AG09309 (cell line): ENCODE data around the gene ATP2B2.

Experiments
- DNase-seq: peaks from one replicate; pipeline ENCODE4 v3.0.0-alpha.2; 2010; ENCODE audit warnings: low read depth
- H3K4me3 ChIP-seq: 2 replicates; pipeline ENCODE4 v1.5.1; 2011; ENCODE audit warnings: mild to moderate bottlenecking, low read depth, low read length, moderate library complexity; ENCODE audit not compliant: control insufficient read depth
- TF ChIP-seq, protein P1 (sequence below): IDR thresholded peaks from 2 replicates; pipeline ENCODE4 v1.5.1; 2011; ENCODE audit warnings: mild to moderate bottlenecking, low read depth, low read length, inconsistent platforms; ENCODE audit not compliant: insufficient read depth, control insufficient read depth; ENCODE audit errors: missing control alignments

The ATP2B2 gene

DNA sequence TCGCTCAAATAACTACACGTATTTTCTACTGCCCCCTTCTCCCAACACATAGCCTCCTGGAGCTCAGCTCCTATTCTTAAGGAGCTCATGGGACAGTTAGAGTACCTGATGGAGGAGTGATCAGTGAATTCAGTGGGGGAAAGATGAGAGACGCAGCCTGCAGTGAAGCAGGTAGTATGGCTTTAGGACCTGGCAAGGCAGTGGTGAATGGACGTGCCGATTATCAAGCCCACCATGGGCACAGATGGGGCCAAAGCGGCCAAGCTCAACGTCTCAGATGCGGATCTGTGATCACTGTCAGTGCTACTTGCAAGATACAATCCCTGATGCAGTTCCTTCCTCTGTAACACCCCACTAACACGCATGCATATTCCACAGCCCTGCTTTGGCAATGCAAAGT, 45.8 kb upstream of the ATP2B2 start:
- no peak overlapping the region for H3K4me3 ChIP-seq
- DNase-seq: no peak

DNA sequence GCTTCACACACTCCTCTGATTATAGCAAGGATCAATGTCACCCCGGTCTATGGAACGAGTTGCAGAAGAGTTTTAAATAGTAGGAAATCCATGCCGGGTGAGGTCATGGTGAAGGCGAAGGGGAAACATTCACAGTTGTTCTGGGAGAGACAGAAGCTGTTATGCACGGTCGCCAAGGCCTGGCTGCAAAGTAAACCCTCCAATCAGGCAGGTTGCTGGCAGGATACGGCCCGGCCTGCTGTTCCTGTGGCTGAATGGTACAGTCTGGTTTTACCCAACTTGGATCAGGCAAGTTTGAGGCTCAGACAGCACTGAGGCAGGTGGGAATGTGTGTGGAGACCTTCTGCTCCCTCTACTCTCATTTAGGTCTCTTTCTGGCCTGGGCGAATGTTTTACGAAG, 45.3 kb upstream of the ATP2B2 start:
- H3K4me3 ChIP-seq: no peak overlapping the region
- TF ChIP-seq, protein P1, sequence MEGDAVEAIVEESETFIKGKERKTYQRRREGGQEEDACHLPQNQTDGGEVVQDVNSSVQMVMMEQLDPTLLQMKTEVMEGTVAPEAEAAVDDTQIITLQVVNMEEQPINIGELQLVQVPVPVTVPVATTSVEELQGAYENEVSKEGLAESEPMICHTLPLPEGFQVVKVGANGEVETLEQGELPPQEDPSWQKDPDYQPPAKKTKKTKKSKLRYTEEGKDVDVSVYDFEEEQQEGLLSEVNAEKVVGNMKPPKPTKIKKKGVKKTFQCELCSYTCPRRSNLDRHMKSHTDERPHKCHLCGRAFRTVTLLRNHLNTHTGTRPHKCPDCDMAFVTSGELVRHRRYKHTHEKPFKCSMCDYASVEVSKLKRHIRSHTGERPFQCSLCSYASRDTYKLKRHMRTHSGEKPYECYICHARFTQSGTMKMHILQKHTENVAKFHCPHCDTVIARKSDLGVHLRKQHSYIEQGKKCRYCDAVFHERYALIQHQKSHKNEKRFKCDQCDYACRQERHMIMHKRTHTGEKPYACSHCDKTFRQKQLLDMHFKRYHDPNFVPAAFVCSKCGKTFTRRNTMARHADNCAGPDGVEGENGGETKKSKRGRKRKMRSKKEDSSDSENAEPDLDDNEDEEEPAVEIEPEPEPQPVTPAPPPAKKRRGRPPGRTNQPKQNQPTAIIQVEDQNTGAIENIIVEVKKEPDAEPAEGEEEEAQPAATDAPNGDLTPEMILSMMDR: no peak
- DNase-seq: no peak

More for the DNA sequence above, 45.8 kb upstream of the ATP2B2 start:
- TF ChIP-seq, protein P1: no peak

DNA sequence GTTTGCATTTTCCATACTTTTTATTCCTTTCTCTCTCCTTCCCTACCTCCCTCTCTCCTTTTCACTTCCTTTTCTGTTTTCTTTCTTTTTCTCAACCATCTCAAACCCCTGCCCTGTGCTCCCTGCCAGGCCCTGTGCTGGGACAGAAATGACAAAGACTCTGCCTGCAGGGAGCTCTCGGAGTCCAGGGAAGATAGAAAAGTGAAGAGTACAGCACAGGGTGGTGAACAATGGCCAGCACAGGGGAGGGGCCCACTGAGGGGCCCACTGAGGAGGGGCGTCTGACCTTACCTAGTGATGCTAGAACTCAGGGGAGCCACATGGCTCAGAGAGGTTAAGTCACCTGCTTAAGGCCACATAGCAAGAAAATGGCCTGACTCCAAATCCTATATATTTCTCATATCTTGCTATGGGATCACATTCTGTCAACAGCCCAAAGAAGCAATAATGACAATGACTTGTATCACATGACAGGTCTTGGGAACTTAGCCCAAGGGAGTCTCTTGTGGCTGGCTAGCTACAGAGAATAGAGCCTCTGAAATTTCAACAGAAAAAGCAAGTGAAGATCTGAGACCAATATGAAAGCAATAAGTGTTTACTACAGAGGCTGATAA, 44.3 kb upstream of the ATP2B2 start:
- TF ChIP-seq, protein P1: no peak
- H3K4me3 ChIP-seq: no peak overlapping the region
- no peak for DNase-seq

DNA sequence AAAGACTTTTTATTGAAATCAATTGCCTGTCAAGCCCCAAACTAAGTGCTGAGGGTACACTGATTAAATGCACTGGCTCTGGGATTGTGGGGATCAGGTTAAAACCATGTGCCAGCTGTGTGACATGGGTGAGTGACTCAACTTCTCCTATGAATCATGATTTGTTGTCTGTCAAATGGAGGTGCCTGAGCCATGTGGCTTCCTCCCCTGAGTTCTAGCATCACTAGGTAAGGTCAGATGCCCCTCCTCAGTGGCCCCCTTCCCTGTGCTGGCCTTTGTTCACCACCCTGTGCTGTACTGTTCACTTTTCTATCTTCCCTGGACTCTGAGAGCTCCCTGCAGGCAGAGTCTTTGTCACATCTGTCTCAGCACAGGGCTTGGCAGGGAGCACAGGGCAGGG, 43.6 kb upstream of the ATP2B2 start:
- H3K4me3 ChIP-seq: no peak overlapping the region
- TF ChIP-seq, protein P1: no peak
- DNase-seq: no peak

DNA sequence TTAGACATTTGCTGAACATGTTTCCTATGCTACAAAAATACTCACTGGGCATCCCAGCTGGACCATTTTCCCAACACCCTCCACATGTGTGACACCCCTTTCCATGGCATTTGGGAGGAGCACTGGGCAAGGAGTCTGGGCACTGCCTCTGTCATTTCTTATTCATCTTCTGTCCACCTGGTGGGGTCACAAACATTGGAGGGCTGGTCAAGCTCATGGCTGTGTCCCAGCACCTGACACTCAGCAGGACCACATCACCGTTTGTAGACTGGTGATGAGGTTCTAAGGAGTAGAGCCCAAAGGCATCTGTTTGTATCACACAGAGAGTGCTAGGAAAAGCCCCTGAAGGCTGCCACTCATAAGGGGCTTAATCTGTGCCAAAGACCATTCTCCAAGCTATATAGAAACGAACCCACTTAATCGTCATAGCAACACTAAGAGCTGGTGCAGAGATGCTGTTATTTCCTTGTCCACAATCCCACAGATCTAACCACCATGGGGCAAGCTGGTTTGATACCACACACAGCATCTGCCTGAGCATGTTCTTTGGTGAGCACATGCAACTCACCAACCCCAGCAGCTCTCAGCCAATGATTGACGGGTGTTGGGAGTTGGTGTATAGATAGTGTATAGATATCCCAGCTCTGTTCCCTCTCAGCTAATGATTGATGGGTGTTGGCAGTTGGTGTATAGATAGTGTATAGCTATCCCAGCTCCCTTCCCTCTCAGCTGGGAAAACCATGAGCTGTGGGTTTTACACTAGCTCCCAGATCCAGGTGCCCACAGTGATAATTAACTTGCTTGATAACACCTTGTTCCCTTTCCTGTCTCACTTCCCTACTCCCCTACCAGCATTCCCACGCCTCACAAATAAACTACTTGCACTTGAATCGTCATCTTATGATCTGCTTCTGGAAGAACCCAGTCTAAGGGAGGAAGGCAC, 42.7 kb upstream of the ATP2B2 start:
- TF ChIP-seq, protein P1: no peak
- no peak for DNase-seq
- no peak overlapping the region for H3K4me3 ChIP-seq

DNA sequence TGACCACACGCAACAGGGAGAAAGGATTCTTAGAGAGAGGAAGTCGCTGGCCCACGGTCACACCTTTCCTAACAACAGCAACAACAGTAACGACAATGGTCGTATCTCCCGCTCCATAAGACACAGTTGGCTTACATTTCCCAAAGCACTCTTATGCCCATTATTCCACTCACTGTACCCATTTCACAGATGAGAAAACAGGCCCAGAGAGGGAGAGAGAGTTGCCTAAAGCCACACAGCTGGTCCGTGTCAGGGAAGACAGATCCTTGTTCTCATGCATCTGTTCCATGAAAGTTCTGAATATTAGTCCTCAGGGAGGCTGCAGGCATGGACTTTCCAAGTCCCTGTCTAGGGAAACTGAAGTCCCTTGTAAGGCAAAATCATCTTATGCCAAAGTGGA, 42.0 kb upstream of the ATP2B2 start:
- TF ChIP-seq, protein P1: no peak
- no peak for DNase-seq

More for the DNA sequence above, 42.0 kb upstream of the ATP2B2 start:
- no peak overlapping the region for H3K4me3 ChIP-seq
